Stomach (tissue), 9 donors: ENCODE results near the gene SLC44A1. TPM values are rescaled to one million over a fixed set of nuclear protein-coding genes. Genes with fewer than 3 reads are reported as not detected.

Experiments
- DNase-seq, 2 donors: peaks; one replicate each; pipeline versions ENCODE4 v3.0.0 to v3.0.0-alpha.2; 2013 to 2019
- H3K27ac ChIP-seq, 5 donors: fragments of 200-600 bp in 4 of 5; sonication (generic) in 4 of 5; one replicate each; pipeline ENCODE4 v1.5.1; 2013 to 2019; ENCODE audit warnings: mild to moderate bottlenecking in 1 of 5, moderate library complexity in 1 of 5
- H3K27me3 ChIP-seq, 3 donors: fragments of 200-600 bp; sonication (generic); one replicate each; pipeline ENCODE4 v1.5.1; 2017 to 2019; ENCODE audit warnings: mixed run types in 1 of 3
- H3K36me3 ChIP-seq, 4 donors: fragments of 200-600 bp; sonication (generic); 1 replicate in 3 of 4; 2 replicates in 1 of 4; pipeline ENCODE4 v1.5.1; 2016 to 2019
- H3K4me1 ChIP-seq, 4 donors: fragments of 200-600 bp; sonication (generic); one replicate each; pipeline ENCODE4 v1.5.1; 2016 to 2019
- H3K4me3 ChIP-seq, 4 donors: fragments of 200-600 bp; sonication (generic) in 3 of 4; one replicate each; pipeline ENCODE4 v1.5.1; 2016 to 2019; ENCODE audit warnings: mild to moderate bottlenecking in 1 of 4
- H3K9me3 ChIP-seq, 4 donors: fragments of 200-600 bp; sonication (generic); one replicate each; pipeline ENCODE4 v1.5.1; 2016 to 2019
- EP300 ChIP-seq: sonication (generic); formaldehyde crosslinking; IDR thresholded peaks from one replicate; pipeline ENCODE4 v1.6.1; 2017; ENCODE audit warnings: antibody characterized with exemption
- POLR2A ChIP-seq, 4 donors: fragments of 450-650 bp; IDR thresholded peaks; one replicate each; pipeline ENCODE4 v1.6.1; 2016; ENCODE audit warnings: antibody characterized with exemption in 4 of 4, control low read depth in 2 of 4, mild to moderate bottlenecking in 1 of 4, moderate library complexity in 1 of 4
- POLR2AphosphoS5 ChIP-seq, 3 donors: sonication (generic); formaldehyde crosslinking; IDR thresholded peaks; one replicate each; pipeline ENCODE4 v1.6.1; 2016; ENCODE audit warnings: antibody characterized with exemption in 3 of 3
- WGBS, 5 donors: extraction: QIAGEN DNeasy Blood & Tissue Kit in 3 of 5; methylation state at CpG; one replicate each; pipeline versions ENCODE4 v1.1.5 to v1.1.7; 2013 to 2018; 5-methylcytosine and 5-hydroxymethylcytosine counted together
- intact Hi-C: fragments of 100-400 bp; cut with DNase I; formaldehyde crosslinking; loops from one replicate; pipeline ENCODE4 v1.15.1; 2023; ENCODE audit warnings: low total_unique reads
- polyA plus RNA-seq, 3 donors: library from polyadenylated mRNA; stranded (reverse); fragments of 200-250 nt; gene quantifications; one replicate each; pipeline ENCODE4 v1.2.3, GENCODE V29; 2013
- total RNA-seq, 5 donors: library from RNA; depleted of rRNA; stranded (reverse); fragments of >200 nt; gene quantifications; one replicate each; pipeline versions ENCODE4 v1.1.0 to v1.2.3, GENCODE V29; 2014 to 2016
- TF ChIP-seq, protein P1 (sequence below), 7 experiments: fragments of 450-650 bp in 4 of 7; fragments of 200-600 bp in 3 of 7; sonication (generic) in 3 of 7; IDR thresholded peaks; one replicate each; pipeline ENCODE4 v1.5.1; 2016 to 2019; ENCODE audit warnings: antibody characterized with exemption in 7 of 7, control low read depth in 2 of 7, mild to moderate bottlenecking in 1 of 7
- donor health status: healthy with polysubstance abuse.
- donor health status: Bipolar disorder and iron deficiency.
- donor health status: healthy.

SLC44A1 gene
- total and polyA plus RNA-seq, 8 donors, result 5.7 to 82.8 (median 16.1) TPM

- TF ChIP-seq, protein P1, sequence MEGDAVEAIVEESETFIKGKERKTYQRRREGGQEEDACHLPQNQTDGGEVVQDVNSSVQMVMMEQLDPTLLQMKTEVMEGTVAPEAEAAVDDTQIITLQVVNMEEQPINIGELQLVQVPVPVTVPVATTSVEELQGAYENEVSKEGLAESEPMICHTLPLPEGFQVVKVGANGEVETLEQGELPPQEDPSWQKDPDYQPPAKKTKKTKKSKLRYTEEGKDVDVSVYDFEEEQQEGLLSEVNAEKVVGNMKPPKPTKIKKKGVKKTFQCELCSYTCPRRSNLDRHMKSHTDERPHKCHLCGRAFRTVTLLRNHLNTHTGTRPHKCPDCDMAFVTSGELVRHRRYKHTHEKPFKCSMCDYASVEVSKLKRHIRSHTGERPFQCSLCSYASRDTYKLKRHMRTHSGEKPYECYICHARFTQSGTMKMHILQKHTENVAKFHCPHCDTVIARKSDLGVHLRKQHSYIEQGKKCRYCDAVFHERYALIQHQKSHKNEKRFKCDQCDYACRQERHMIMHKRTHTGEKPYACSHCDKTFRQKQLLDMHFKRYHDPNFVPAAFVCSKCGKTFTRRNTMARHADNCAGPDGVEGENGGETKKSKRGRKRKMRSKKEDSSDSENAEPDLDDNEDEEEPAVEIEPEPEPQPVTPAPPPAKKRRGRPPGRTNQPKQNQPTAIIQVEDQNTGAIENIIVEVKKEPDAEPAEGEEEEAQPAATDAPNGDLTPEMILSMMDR (IDR thresholded peaks at IDR 0.05), result no peak
- TF ChIP-seq POLR2AphosphoS5 (IDR thresholded peaks at IDR 0.05) (no peak), EP300 (no peak), POLR2A (IDR thresholded peaks at IDR 0.05) (no peak)
- peaks cover 0 to 13% (median 0%) of the 10 kb centered on the region in 4 donors for H3K9me3 ChIP-seq
- H3K4me3 ChIP-seq, result no peak overlapping the region
- intact Hi-C loops, result no loop called here
- H3K27me3 ChIP-seq, result no peaks in the 10 kb centered on the region
- DNase-seq, result no peak
- 92 to 97% (median 94%) methylated on average over 6 of the region's 6 CpGs for WGBS, 5 donors
- no peaks in the 10 kb centered on the region for H3K4me1 ChIP-seq
- H3K27ac ChIP-seq, result no peak overlapping the region
- no peaks in the 10 kb centered on the region for H3K36me3 ChIP-seq
These were observed 161.9 kb downstream of the SLC44A1 start for GRCh38 chr9:105406369-105406768.

- no peaks in the 10 kb centered on the region for H3K27me3 ChIP-seq
- H3K36me3 ChIP-seq, result no peaks in the 10 kb centered on the region
- no peak for TF ChIP-seq POLR2A (IDR thresholded peaks at IDR 0.05)
- TF ChIP-seq POLR2AphosphoS5 (IDR thresholded peaks at IDR 0.05), result no peak
- TF ChIP-seq, protein P1 (IDR thresholded peaks at IDR 0.05), result peak in 2 of 7 experiments; percentile 5 to 19
- no peak for TF ChIP-seq EP300
- H3K4me1 ChIP-seq, result peaks cover 0 to 20% (median 12%) of the 10 kb centered on the region in 4 donors
- peak overlapping the region in 1 of 5 donors; percentile 20 for H3K27ac ChIP-seq
- peaks cover 0 to 17% (median 2%) of the 10 kb centered on the region in 4 donors for H3K9me3 ChIP-seq
- WGBS, 5 donors, result 11 to 33% (median 18%) methylated on average over 2 of the region's 2 CpGs
- DNase-seq, result peak in 1 of 2 donors; percentile 62
- intact Hi-C loops, result loop anchor here (10.0 kb wide), 1 partner anchor 219 kb away; no protein-coding TSS in a partner anchor
- H3K4me3 ChIP-seq, result no peak overlapping the region
These were observed 169.1 kb downstream of the SLC44A1 start for GRCh38 chr9:105413525-105413924.

DNA sequence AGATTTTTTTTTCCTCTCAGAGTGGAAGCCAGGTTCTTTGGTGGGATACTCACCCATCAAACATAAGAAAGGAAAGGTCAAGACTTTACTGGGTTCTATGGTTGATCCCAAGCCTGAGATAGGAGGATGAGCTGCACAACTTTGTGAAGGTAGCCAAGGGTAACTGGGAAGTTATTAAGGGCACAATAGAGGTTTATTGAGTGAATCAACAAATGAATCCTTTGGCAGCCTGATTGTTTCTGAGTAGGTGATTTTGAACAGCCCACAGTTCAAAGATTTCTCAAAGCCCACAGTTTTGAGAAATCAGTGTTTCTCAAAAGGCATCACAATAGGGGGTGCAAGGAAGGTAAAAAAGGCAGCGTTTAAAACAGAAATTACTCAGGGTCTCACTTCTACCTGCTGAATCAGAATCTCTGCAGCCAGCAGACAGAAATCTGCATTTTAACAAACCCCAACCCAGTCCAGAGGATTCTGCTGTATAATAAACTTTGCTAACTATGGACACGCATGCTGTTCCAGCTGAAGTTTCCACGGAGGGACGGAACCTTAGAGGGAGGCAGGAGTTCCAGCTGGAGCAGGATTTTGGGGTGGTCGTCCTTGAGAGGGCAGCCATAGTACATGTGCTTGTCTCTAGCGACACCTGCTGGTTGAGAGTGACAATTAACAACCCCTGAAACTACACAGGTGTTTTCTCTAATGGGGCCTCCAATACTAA lies 170.7 kb downstream of the SLC44A1 start:
- peaks cover 0 to 7% (median 2%) of the 10 kb centered on the region in 4 donors for H3K9me3 ChIP-seq
- no peak overlapping the region for H3K4me3 ChIP-seq
- H3K4me1 ChIP-seq, result peaks cover 0 to 30% (median 14%) of the 10 kb centered on the region in 4 donors
- H3K36me3 ChIP-seq, result no peaks in the 10 kb centered on the region
- WGBS, 5 donors, result 2 to 5% (median 4%) methylated on average over 6 of the region's 6 CpGs
- TF ChIP-seq, protein P1 (IDR thresholded peaks at IDR 0.05), result peak in 5 of 7 experiments; percentile 63 to 86 (median 80)
- TF ChIP-seq EP300, result no peak
- no peak for TF ChIP-seq POLR2AphosphoS5 (IDR thresholded peaks at IDR 0.05)
- TF ChIP-seq POLR2A (IDR thresholded peaks at IDR 0.05), result no peak
- intact Hi-C loops, result loop anchor here (10.0 kb wide), 1 partner anchor 220 kb away; no protein-coding TSS in a partner anchor
- H3K27me3 ChIP-seq, result no peaks in the 10 kb centered on the region
- DNase-seq, result peak; percentile 59 to 89
- no peak overlapping the region for H3K27ac ChIP-seq

GRCh38 chr9:105415662-105415980 lies 171.2 kb downstream of the SLC44A1 start:
- no peaks in the 10 kb centered on the region for H3K27me3 ChIP-seq
- no peak for TF ChIP-seq POLR2AphosphoS5 (IDR thresholded peaks at IDR 0.05)
- TF ChIP-seq, protein P1 (IDR thresholded peaks at IDR 0.05), result peak in 1 of 7 experiments; percentile 6
- no peak overlapping the region for H3K27ac ChIP-seq
- WGBS, 5 donors, result 77 to 85% (median 80%) methylated on average over 8 of the region's 8 CpGs
- no peaks in the 10 kb centered on the region for H3K36me3 ChIP-seq
- H3K9me3 ChIP-seq, result peaks cover 0 to 7% (median 2%) of the 10 kb centered on the region in 4 donors
- DNase-seq, result no peak
- H3K4me3 ChIP-seq, result no peak overlapping the region
- intact Hi-C loops, result loop anchor here (10.0 kb wide), 1 partner anchor 221 kb away; no protein-coding TSS in a partner anchor
- peaks cover 0 to 30% (median 14%) of the 10 kb centered on the region in 4 donors for H3K4me1 ChIP-seq
